ENCODE results near the gene STK32A. TPM values are rescaled to one million over a fixed set of nuclear protein-coding genes. Genes with fewer than 3 reads are reported as not detected.

The STK32A gene
- total and polyA plus RNA-seq, 2 donors (not counting 1 experiment from before 2014, with no cell fraction given): not detected

DNA sequence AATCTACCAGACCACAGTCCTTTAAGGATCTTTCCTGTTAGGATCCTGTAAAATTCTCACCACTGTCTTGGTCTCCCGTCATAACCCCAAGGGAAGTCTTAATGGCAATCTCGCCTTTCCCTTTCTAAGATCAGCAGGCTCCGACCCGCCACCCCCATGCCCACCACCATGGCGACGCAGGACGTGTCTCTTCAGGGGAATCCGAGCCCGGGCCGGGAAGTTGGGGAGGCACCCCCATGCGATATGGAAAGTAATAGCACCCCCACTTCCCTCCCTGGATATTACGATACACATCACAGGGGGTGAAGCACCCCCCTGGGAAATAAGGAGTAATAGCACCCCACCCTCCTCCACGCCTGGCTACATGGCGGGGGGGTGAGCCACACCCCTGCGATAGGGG, 8.3 kb upstream of the STK32A start:
- H3K4me3 ChIP-seq (ENCODE audit: control extremely low read depth in 1 of 5, extremely low read depth in 1 of 5, insufficient read depth in 1 of 5, low read depth in 2 of 5, low read length in 4 of 5): no peak overlapping the region
- H3K9ac ChIP-seq (ENCODE audit: low read length): no peak overlapping the region
- intact Hi-C loops (cut with micrococcal nuclease): no loop called here
- ATAC-seq (ENCODE audit: low read depth) (no peak), DNase-seq (no peak)
- no peaks in the 10 kb centered on the region for H3K27me3 ChIP-seq (replicated peaks in 1 of 4; ENCODE audit: control extremely low read depth in 1 of 4, control insufficient read depth in 3 of 4, insufficient read depth in 4 of 4, low read length in 3 of 4)
- 93% methylated on average over 13 of the region's 15 CpGs for WGBS (ENCODE audit: insufficient coverage)
- POLR2A ChIA-PET: no interaction called here
- H3K4me1 ChIP-seq (ENCODE audit: control insufficient read depth in 2 of 2, insufficient read depth in 2 of 2, low read length in 2 of 2): no peaks in the 10 kb centered on the region
- no peaks in the 10 kb centered on the region for H3K9me3 Mint-ChIP-seq (ENCODE audit: insufficient read depth)
- peaks cover 0 to 11% (median 0%) of the 10 kb centered on the region in 3 donors for H3K9me3 ChIP-seq (ENCODE audit: control extremely low read depth in 1 of 3, control insufficient read depth in 2 of 3, insufficient read depth in 1 of 3, low read length in 2 of 3)
- H2AFZ ChIP-seq (ENCODE audit: insufficient read depth, low read depth, low read length, poor library complexity, severe bottlenecking): no peak overlapping the region
- H4K20me1 ChIP-seq (ENCODE audit: control insufficient read depth, insufficient read depth, low read length, poor library complexity, severe bottlenecking): no peaks in the 10 kb centered on the region
- no peaks in the 10 kb centered on the region for H3K27me3 Mint-ChIP-seq
- no peak overlapping the region for H3K4me2 ChIP-seq (replicated peaks; ENCODE audit: low read depth, low read length, poor library complexity, severe bottlenecking)
- no peak overlapping the region for H3K4me3 Mint-ChIP-seq
- H3K27ac Mint-ChIP-seq: no peak overlapping the region
- no peaks in the 10 kb centered on the region for H3K36me3 ChIP-seq (replicated peaks in 1 of 2; ENCODE audit: control extremely low read depth in 1 of 2, control insufficient read depth in 1 of 2, extremely low read depth in 1 of 2, insufficient read depth in 2 of 2, low read length in 1 of 2)
- TF ChIP-seq, protein P1, sequence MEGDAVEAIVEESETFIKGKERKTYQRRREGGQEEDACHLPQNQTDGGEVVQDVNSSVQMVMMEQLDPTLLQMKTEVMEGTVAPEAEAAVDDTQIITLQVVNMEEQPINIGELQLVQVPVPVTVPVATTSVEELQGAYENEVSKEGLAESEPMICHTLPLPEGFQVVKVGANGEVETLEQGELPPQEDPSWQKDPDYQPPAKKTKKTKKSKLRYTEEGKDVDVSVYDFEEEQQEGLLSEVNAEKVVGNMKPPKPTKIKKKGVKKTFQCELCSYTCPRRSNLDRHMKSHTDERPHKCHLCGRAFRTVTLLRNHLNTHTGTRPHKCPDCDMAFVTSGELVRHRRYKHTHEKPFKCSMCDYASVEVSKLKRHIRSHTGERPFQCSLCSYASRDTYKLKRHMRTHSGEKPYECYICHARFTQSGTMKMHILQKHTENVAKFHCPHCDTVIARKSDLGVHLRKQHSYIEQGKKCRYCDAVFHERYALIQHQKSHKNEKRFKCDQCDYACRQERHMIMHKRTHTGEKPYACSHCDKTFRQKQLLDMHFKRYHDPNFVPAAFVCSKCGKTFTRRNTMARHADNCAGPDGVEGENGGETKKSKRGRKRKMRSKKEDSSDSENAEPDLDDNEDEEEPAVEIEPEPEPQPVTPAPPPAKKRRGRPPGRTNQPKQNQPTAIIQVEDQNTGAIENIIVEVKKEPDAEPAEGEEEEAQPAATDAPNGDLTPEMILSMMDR (IDR thresholded peaks at IDR 0.05): no peak
- TF ChIP-seq EZH2 (IDR thresholded peaks at IDR 0.05; ENCODE audit: borderline replicate concordance, insufficient read depth, low read depth, low read length, poor library complexity, severe bottlenecking): no peak
- CTCF ChIA-PET: no interaction called here
- H3K27ac ChIP-seq (ENCODE audit: low read length in 2 of 2): no peak overlapping the region
- no peaks in the 10 kb centered on the region for H3K4me1 Mint-ChIP-seq
- H3K79me2 ChIP-seq (ENCODE audit: control insufficient read depth, insufficient read depth, low read length): no peaks in the 10 kb centered on the region

DNA sequence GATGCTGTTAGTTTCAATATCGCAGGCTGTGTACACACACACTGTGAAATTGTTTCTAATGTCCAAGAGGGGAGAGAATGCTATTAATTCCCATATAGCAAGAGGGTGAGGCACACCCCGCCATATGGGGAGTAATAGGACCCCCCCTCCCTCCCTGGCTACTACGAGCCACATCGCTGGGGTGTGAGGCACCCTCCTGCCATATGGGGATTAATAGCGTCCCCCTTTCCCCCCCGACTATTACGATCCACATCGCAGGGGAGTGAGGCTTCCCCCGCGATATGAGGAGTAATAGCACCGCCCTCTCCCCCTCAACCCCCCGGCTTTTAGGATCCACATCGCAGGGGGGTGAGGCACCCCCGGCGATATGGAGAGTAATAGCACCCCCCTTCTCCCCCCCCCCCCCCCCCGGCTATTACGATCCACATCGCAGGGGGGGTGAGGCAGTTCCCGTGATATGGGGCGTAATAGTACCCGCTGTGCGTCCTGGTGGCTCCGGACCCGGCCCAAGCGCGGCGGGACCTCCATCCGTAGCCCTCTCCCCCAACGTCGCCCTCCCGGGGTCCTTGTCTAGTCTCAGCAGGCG, 494 bp upstream of the STK32A start:
- Mint-ChIP-seq H3K27me3 (peaks cover 30% of the 10 kb centered on the region), H3K9me3 (ENCODE audit: insufficient read depth) (no peaks in the 10 kb centered on the region), H3K27ac (no peak overlapping the region), H3K4me3 (no peak overlapping the region), H3K4me1 (no peaks in the 10 kb centered on the region)
- TF ChIP-seq, protein P1 (IDR thresholded peaks at IDR 0.05): no peak
- TF ChIP-seq EZH2 (IDR thresholded peaks at IDR 0.05; ENCODE audit: borderline replicate concordance, insufficient read depth, low read depth, low read length, poor library complexity, severe bottlenecking): no peak
- peaks cover 0 to 24% (median 8%) of the 10 kb centered on the region in 4 experiments for H3K27me3 ChIP-seq (replicated peaks in 1 of 4; ENCODE audit: control extremely low read depth in 1 of 4, control insufficient read depth in 3 of 4, insufficient read depth in 4 of 4, low read length in 3 of 4)
- 14% methylated on average over 12 of the region's 32 CpGs for WGBS (ENCODE audit: insufficient coverage)
- H4K20me1 ChIP-seq (ENCODE audit: control insufficient read depth, insufficient read depth, low read length, poor library complexity, severe bottlenecking): no peaks in the 10 kb centered on the region
- ChIA-PET POLR2A (no interaction called here), CTCF (no interaction called here)
- no peak overlapping the region for H3K4me2 ChIP-seq (replicated peaks; ENCODE audit: low read depth, low read length, poor library complexity, severe bottlenecking)
- no peaks in the 10 kb centered on the region for H3K79me2 ChIP-seq (ENCODE audit: control insufficient read depth, insufficient read depth, low read length)
- H3K4me3 ChIP-seq (ENCODE audit: control extremely low read depth in 1 of 5, extremely low read depth in 1 of 5, insufficient read depth in 1 of 5, low read depth in 2 of 5, low read length in 4 of 5): no peak overlapping the region
- H3K27ac ChIP-seq (ENCODE audit: low read length in 2 of 2): no peak overlapping the region
- peaks cover 0 to 5% (median 0%) of the 10 kb centered on the region in 3 donors for H3K9me3 ChIP-seq (ENCODE audit: control extremely low read depth in 1 of 3, control insufficient read depth in 2 of 3, insufficient read depth in 1 of 3, low read length in 2 of 3)
- DNase-seq (no peak), ATAC-seq (ENCODE audit: low read depth) (no peak)
- H3K4me1 ChIP-seq (ENCODE audit: control insufficient read depth in 2 of 2, insufficient read depth in 2 of 2, low read length in 2 of 2): no peaks in the 10 kb centered on the region
- H2AFZ ChIP-seq (ENCODE audit: insufficient read depth, low read depth, low read length, poor library complexity, severe bottlenecking): no peak overlapping the region
- H3K9ac ChIP-seq (ENCODE audit: low read length): no peak overlapping the region
- intact Hi-C loops (cut with micrococcal nuclease): no loop called here
- no peaks in the 10 kb centered on the region for H3K36me3 ChIP-seq (replicated peaks in 1 of 2; ENCODE audit: control extremely low read depth in 1 of 2, control insufficient read depth in 1 of 2, extremely low read depth in 1 of 2, insufficient read depth in 2 of 2, low read length in 1 of 2)
